ENCODE data around the gene TRNT1.

DNA sequence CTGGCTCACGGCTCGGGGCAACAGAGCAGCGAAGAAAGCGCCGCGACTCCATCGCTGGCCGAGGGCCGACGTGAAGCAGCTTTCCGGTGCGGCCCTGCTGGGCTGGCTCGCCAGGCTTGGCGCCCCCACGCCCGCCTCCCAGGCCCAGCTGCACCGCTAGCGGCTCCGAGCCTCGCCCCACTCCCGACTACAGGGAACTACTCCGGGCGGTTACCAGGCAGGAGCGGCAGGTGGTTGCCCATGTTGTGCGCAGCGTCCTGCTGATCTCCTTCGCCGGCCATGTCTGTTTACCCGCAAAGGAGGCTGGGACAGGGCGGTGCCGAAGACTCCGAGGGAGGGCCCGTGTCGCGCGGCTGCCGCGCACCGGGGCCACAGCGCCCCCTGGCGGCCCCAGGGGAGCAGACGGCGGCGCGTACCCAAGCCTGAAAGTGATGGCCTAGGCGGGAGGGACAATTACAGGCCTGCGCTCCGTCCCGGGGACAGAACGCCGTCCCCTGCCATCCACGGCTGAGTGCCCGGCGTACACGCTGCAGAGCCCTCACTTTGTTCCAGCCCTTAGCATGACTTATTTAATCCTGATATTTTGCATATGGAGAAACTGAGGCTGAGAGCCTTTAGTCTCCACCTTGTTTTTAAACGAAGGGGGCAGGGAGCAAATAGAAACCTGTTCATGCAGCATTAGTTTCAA lies 52.8 kb downstream of the TRNT1 start, which contains the start of gene CRBN:
- TF ChIP-seq CTCF (conservative IDR thresholded peaks at IDR 0.05 in 1 of 2, IDR thresholded peaks at IDR 0.05 in 1 of 2; ENCODE audit: low read depth in 1 of 2, low read length in 2 of 2), result peak; percentile 68 to 97
- TF ChIP-seq EZH2 (IDR thresholded peaks at IDR 0.05; ENCODE audit: low read length, missing control alignments), result no peak
